Activated CD4-positive, alpha-beta T cell treated with anti-CD3 and anti-CD28 coated beads, Interleukin-2, amount 50 U/mL, for 24 hours (primary cell): ENCODE data around the gene ELMO3.

Experiments used
- DNase-seq, 2 donors: peaks; one replicate each; pipeline ENCODE4 v3.0.0-alpha.2; 2020; ENCODE audit warnings: low read depth in 1 of 2, low spot score in 1 of 2

Gene ELMO3

DNA sequence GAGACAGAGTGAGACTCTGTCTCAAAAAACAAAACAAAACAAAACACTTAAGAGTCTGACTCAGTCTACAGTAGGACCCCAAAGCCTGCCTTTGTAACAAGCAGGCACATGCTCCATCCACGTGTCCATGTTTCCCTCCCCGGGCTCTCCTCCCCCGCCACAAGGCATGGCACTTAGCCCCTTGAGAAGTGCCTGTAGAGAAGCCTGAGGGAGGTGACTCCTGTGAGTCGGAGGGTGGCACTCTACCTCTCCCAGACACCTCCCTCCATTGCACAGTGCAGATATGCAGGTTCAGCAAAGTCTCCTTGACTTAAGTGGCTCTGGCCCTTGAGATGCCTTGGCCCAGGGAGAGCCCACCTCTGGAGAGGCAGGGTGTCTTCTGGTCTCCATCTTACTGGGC is 41.6 kb downstream of the ELMO3 start:
- DNase-seq = no peak

GRCh38 chr16:67241008-67241900 is 42.3 kb downstream of the ELMO3 start:
- DNase-seq = no peak

GRCh38 chr16:67242138-67242730 is 43.3 kb downstream of the ELMO3 start:
- DNase-seq = no peak

- DNase-seq = no peak
Observed at GRCh38 chr16:67243481-67243880, 44.5 kb downstream of the ELMO3 start.

GRCh38 chr16:67244387-67245185 is 45.7 kb downstream of the ELMO3 start:
- DNase-seq = peak; percentile 41 to 77

DNA sequence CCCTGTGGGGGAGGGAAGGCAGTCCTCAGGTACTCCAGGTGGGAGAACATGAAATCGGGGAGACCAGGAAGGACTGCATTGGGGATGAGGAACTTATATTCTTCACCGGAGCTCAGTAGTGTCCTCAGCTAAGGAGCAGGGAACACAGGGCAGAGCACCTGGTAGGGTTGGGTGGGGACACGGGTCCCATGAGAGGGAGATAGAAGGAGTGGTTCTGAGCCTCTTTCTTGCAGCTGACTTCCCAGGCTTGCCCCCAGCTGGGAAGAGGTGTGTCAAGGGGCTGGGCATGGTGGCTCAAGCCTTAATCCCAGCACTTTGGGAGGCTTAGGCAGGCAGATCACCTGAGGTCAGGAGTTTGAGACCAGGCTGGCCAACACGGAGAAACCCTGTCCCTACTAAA is 46.3 kb downstream of the ELMO3 start:
- no peak for DNase-seq

DNA sequence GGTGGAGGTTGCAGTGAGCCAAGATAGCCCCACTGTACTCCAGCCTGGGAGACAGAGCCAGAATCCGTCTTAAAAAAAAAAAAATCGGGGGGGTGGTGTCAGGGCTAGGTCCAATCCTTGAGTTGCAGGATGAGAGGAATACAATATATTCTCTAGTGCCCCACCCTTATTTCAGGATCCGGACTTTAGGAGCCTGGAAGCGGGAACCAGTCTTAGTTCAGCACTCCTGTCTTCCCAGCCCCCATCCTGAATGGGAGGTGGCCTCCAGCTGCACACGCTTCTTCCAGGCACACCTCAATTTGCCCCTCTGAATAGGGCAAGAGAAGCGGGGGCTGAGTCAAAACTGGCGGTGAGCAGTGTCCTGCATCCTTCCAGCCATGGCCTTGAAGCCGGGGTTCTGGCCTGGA is 46.7 kb downstream of the ELMO3 start:
- no peak for DNase-seq

- peak in 1 of 2 donors; percentile 25 for DNase-seq
Observed at GRCh38 chr16:67246081-67246755, 47.3 kb downstream of the ELMO3 start.

- DNase-seq = peak in 1 of 2 donors; percentile 23
Observed at GRCh38 chr16:67246756-67247191, 47.8 kb downstream of the ELMO3 start.

GRCh38 chr16:67247192-67248072 is 48.5 kb downstream of the ELMO3 start, which contains the start of gene FHOD1:
Gene FHOD1, minus strand, starts transcription at chr16:67247481. Its CDS starts 71 bp downstream, at chr16:67247410.
- DNase-seq = peak; percentile 95 to 96

GRCh38 chr16:67248073-67248400 is 49.1 kb downstream of the ELMO3 start:
- no peak for DNase-seq

DNA sequence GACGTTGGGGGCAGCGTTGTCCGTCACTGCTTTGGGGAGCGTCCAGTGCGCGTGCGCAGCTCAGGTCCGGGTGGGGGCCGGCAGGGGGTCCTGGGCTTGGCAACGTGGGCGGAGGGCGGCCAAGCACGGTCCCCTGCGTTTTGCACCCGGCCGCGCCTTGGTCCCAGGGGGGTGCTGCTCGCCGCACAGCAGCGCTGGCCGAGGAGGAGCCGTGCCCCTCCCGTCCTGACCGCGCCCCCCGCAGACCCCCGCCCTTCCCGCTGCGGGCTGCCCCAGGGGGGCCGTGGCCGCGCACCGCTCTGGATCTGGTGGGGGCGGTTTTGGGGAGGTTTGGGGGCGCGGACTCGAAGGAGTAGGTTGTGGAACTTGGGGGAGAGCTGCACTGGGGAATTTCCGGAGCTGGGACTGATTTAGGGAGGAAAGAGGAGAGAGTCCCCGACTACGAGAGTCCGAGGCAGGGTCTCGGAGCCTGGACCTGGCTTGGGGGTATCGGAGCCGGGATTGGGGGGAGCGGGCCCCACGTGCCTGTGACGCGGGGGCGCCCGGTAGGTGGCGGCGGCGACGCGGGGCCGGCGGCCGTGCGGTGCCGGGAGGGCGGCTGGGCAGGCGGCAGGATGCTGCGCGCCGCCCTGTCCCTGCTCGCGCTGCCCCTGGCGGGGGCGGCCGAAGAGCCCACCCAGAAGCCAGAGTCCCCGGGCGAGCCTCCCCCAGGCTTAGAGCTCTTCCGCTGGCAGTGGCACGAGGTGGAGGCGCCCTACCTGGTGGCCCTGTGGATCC is 49.7 kb downstream of the ELMO3 start, which contains the start of gene SLC9A5:
TSS of gene SLC9A5 (plus strand) at position 579 of the 777 bp plus-strand sequence. CDS start at position 615, 36 bp downstream.
- DNase-seq = no peak

- no peak for DNase-seq
Observed at GRCh38 chr16:67249178-67250044, 50.5 kb downstream of the ELMO3 start.

DNA sequence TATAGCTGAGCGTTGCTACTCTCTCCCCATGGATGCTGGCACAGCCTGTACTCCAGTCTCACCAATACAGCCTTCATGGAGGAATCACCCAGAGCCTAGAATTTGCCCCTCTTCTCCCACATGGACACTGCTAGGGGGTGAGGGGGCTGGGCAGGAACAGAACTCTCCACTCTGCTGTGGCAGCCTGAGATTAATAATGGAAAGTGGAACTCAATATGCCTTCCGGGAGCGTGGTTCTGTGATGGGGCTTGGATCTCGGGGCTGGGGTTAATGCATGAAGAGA is 51.1 kb downstream of the ELMO3 start:
- no peak for DNase-seq

DNA sequence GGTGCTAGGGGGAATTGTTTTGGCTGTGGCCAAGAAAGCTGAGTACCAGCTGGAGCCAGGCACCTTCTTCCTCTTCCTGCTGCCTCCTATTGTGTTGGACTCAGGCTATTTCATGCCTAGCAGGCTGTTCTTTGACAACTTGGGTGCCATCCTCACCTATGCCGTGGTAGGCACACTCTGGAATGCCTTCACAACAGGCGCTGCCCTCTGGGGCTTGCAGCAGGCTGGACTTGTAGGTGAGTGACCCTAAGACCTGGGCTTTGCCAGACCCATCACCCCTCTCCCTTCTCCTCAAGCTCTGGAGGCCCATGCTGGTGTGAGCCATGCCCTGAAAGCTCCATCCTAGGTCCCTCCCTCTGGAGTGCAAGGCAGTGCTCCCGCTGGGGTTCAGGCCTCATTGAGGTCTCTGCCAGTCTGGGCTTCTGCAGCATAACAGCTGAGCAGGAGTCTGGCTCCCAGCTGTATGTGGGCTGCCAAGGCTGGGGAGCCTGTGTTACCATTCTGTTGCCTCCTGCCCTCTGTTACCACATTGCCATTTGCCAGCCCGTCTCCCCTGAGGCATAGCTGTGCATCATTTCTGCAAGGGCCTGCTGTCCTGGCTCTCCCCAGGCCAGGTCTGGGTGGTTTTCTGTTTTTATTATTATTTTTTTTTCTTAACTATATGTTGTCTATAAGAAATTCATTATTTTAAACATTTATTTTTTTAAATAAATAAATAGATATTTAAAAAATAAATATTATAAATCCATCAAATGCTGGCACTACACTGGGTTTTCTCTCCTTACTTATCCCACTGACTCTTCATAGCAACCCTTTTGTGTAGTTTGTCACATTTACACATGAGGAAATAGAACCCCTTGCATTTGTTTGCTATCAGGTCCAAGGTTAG is 53.9 kb downstream of the ELMO3 start:
- DNase-seq = no peak
